Kidney (tissue), 14 donors: ENCODE measurements around the gene UBALD2. TPM values are rescaled to one million over a fixed set of nuclear protein-coding genes. Genes with fewer than 3 reads are reported as not detected.
"Not testable (repeated sequence)": the region's sequence is repeated elsewhere in the genome, so short reads cannot be mapped to it uniquely, and the experiment has no call there.

Source experiments
- DNase-seq, 5 donors: peaks; one replicate each; pipeline ENCODE4 v3.0.0-alpha.2; 2013 to 2020
- FAIRE-seq: peaks from 2 replicates; lab custom pipeline; 2012; peaks lifted over from hg19 to GRCh38; lab: Jason Lieb, UNC
- H3K27ac ChIP-seq, 2 donors: one replicate each; pipeline ENCODE4 v1.7.0; 2013; ENCODE audit warnings: low read depth in 2 of 2, low read length in 2 of 2, inconsistent platforms in 1 of 2
- H3K27me3 ChIP-seq: one replicate; pipeline ENCODE4 v1.7.1; 2013; ENCODE audit warnings: low read length, inconsistent platforms; ENCODE audit not compliant: control insufficient read depth, insufficient read depth
- H3K36me3 ChIP-seq, 3 donors: one replicate each; pipeline versions ENCODE4 v1.7.0 to v1.7.1; 2013; ENCODE audit warnings: low read length in 3 of 3, control low read depth in 1 of 3, inconsistent platforms in 1 of 3; ENCODE audit not compliant: insufficient read depth in 3 of 3, control insufficient read depth in 2 of 3
- H3K4me1 ChIP-seq, 3 donors: one replicate each; pipeline versions ENCODE4 v1.7.0 to v1.7.1; 2013; ENCODE audit warnings: low read length in 3 of 3, inconsistent platforms in 1 of 3, low read depth in 1 of 3; ENCODE audit not compliant: control insufficient read depth in 2 of 3, insufficient read depth in 2 of 3
- H3K4me3 ChIP-seq, 3 donors: one replicate each; pipeline versions ENCODE4 v1.7.0 to v1.8.1; 2013; ENCODE audit warnings: low read length in 3 of 3, control low read depth in 1 of 3, inconsistent platforms in 1 of 3
- H3K9ac ChIP-seq, 3 donors: one replicate each; pipeline versions ENCODE4 v1.7.0 to v1.7.1; 2013; ENCODE audit warnings: low read length in 3 of 3, control low read depth in 1 of 3, inconsistent platforms in 1 of 3
- H3K9me3 ChIP-seq, 3 donors: one replicate each; pipeline versions ENCODE4 v1.7.0 to v1.7.1; 2013; ENCODE audit warnings: low read length in 3 of 3, control low read depth in 1 of 3, inconsistent platforms in 1 of 3; ENCODE audit not compliant: control insufficient read depth in 2 of 3, insufficient read depth in 1 of 3
- CTCF ChIP-seq: IDR thresholded peaks from 3 replicates; pipeline ENCODE4 v1.5.1; 2012; ENCODE audit warnings: mild to moderate bottlenecking, moderate library complexity, borderline replicate concordance; ENCODE audit not compliant: insufficient read depth; ENCODE audit errors: extremely low read depth
- intact Hi-C: fragments of 100-400 bp; cut with DNase I; formaldehyde crosslinking; loops from one replicate; pipeline ENCODE4 v1.11.1; 2022
- polyA plus RNA-seq: library from polyadenylated mRNA; stranded (reverse); fragments of 350-450 nt; fragmentation: Illumina TruSeq; extraction: RNeasy Lipid Tissue Mini Kit (QIAGEN cat#74804); gene quantifications from one replicate; pipeline ENCODE4 v1.2.3, GENCODE V29; 2014; ENCODE audit warnings: low read depth, low replicate concordance; ENCODE audit not compliant: insufficient read depth
- total RNA-seq: library from RNA; stranded (reverse); fragmentation: NEBNext Ultra II Directional; extraction: Animal tissue kit (Norgen Biotek cat#: 25700); gene quantifications from one replicate; pipeline ENCODE4 v1.2.1, GENCODE V29; 2021
- donor health status: control.
- donor health status: control.
- donor health status: control.
- donor health status: control.
- donor health status: control.
- donor health status: DM: yes; HTN: yes; CAD: no.
- donor health status: Normal renal cell carcinoma (clear cell type).

UBALD2 gene
- total and polyA plus RNA-seq, 2 donors from 2014 or later = 54.3 to 59.1 TPM

GRCh38 chr17:76250141-76250540, 15.0 kb upstream of the UBALD2 start:
- Histone ChIP-seq H3K36me3 (no peaks in the 10 kb centered on the region), H3K4me3 (no peak overlapping the region), H3K9me3 (no peaks in the 10 kb centered on the region), H3K9ac (no peak overlapping the region), H3K27me3 (no peaks in the 10 kb centered on the region), H3K27ac (no peak overlapping the region), H3K4me1 (peaks cover 17 to 32% (median 20%) of the 10 kb centered on the region in 3 donors)
- intact Hi-C loops = no loop called here
- no peak for FAIRE-seq
- no peak for TF ChIP-seq CTCF
- DNase-seq = no peak

- H3K9me3 ChIP-seq = no peaks in the 10 kb centered on the region
- no peaks in the 10 kb centered on the region for H3K27me3 ChIP-seq
- H3K9ac ChIP-seq = no peak overlapping the region
- H3K4me1 ChIP-seq = peaks cover 13 to 26% (median 20%) of the 10 kb centered on the region in 3 donors
- H3K4me3 ChIP-seq = no peak overlapping the region
- intact Hi-C loops = no loop called here
- no peak for FAIRE-seq
- DNase-seq = peak in 2 of 5 donors; percentile 23 to 26
- no peak for TF ChIP-seq CTCF
- no peaks in the 10 kb centered on the region for H3K36me3 ChIP-seq
- peak overlapping the region; percentile 54 to 85 for H3K27ac ChIP-seq
These were observed 13.6 kb upstream of the UBALD2 start for GRCh38 chr17:76251478-76252039.

- FAIRE-seq (no peak), DNase-seq (peak in 3 of 5 donors; percentile 58 to 91 (median 67))
- Histone ChIP-seq H3K36me3 (no peaks in the 10 kb centered on the region), H3K4me3 (peak overlapping the region in 1 of 3 donors; percentile 34), H3K9me3 (no peaks in the 10 kb centered on the region), H3K4me1 (peaks cover 10 to 23% (median 20%) of the 10 kb centered on the region in 3 donors), H3K27ac (peak overlapping the region; percentile 54 to 85), H3K27me3 (no peaks in the 10 kb centered on the region), H3K9ac (no peak overlapping the region)
- TF ChIP-seq CTCF = no peak
- intact Hi-C loops = no loop called here
These were observed 12.9 kb upstream of the UBALD2 start for GRCh38 chr17:76252040-76252954.

- intact Hi-C loops, H3K36me3 ChIP-seq, FAIRE-seq, H3K9me3 ChIP-seq, H3K9ac ChIP-seq, H3K27me3 ChIP-seq, H3K4me3 ChIP-seq: not testable (repeated sequence)
- H3K27ac ChIP-seq = peak overlapping the region in 1 of 2 donors; percentile 85
- peaks cover 10 to 23% (median 20%) of the 10 kb centered on the region in 3 donors for H3K4me1 ChIP-seq
- DNase-seq = peak in 2 of 5 donors; percentile 57 to 60
These were observed 12.0 kb upstream of the UBALD2 start for GRCh38 chr17:76252967-76253766.
